Gastrocnemius medialis (tissue), 4 donors: Measurements from ENCODE around the gene RNF207. TPM values are rescaled to one million over a fixed set of nuclear protein-coding genes. Genes with fewer than 3 reads are reported as not detected.

Source experiments
- ATAC-seq, 2 donors: fragments of 150-250 bp; one replicate each; pipeline ENCODE4 v1.9.1; 2016
- DNase-seq, 2 donors: peaks; one replicate each; pipeline ENCODE4 v3.0.0-alpha.2; 2019
- H3K27ac ChIP-seq, 4 donors: fragments of 200-600 bp; sonication (generic); 1 replicate in 1 of 4; 2 replicates in 3 of 4; pipeline ENCODE4 v1.5.1; 2016 to 2018; ENCODE audit warnings: mild to moderate bottlenecking in 2 of 4, moderate library complexity in 1 of 4
- H3K27me3 ChIP-seq, 3 donors: fragments of 200-600 bp; sonication (generic) in 2 of 3; 1 replicate in 1 of 3; 2 replicates in 2 of 3; pipeline versions ENCODE4 v1.5.1 to v1.6.0; 2016 to 2019; ENCODE audit warnings: mild to moderate bottlenecking in 1 of 3, moderate library complexity in 1 of 3
- H3K36me3 ChIP-seq, 2 donors: fragments of 200-600 bp; sonication (generic) in 1 of 2; one replicate each; pipeline ENCODE4 v1.5.1; 2017 to 2018
- H3K4me1 ChIP-seq, 2 donors: fragments of 200-600 bp; sonication (generic) in 1 of 2; one replicate each; pipeline ENCODE4 v1.5.1; 2016 to 2017; ENCODE audit warnings: mild to moderate bottlenecking in 2 of 2
- H3K4me3 ChIP-seq, 4 donors: fragments of 200-600 bp; sonication (generic) in 3 of 4; 1 replicate in 1 of 4; 2 replicates in 3 of 4; pipeline ENCODE4 v1.5.1; 2016 to 2019; ENCODE audit warnings: mild to moderate bottlenecking in 2 of 4
- H3K9me3 ChIP-seq, 3 donors: fragments of 200-600 bp; sonication (generic) in 2 of 3; 1 replicate in 1 of 3; 2 replicates in 2 of 3; pipeline ENCODE4 v1.5.1; 2016 to 2019
- CTCF ChIP-seq, 5 experiments: fragments of 450-650 bp in 3 of 5; fragments of 200-600 bp in 2 of 5; sonication (generic) in 2 of 5; IDR thresholded peaks in 4 of 5; conservative IDR thresholded peaks in 1 of 5; 1 replicate in 4 of 5; 2 replicates in 1 of 5; pipeline ENCODE4 v1.5.1; 2016 to 2019; ENCODE audit warnings: antibody characterized with exemption in 5 of 5, mild to moderate bottlenecking in 3 of 5, moderate library complexity in 3 of 5
- POLR2A ChIP-seq, 2 donors: fragments of 450-650 bp; IDR thresholded peaks; one replicate each; pipeline ENCODE4 v1.6.1; 2017; ENCODE audit warnings: antibody characterized with exemption in 2 of 2, mild to moderate bottlenecking in 2 of 2, moderate library complexity in 2 of 2
- in situ Hi-C, 4 donors: fragments of 200-750 bp; cut with MboI; loops; one replicate each; pipeline versions ENCODE4 v1.15.0 to v1.8.0; 2017; ENCODE audit warnings: low sequenced_read_pairs in 4 of 4
- intact Hi-C: fragments of 100-400 bp; cut with DNase I; formaldehyde crosslinking; loops from one replicate; pipeline ENCODE4 v1.15.1; 2023; ENCODE audit warnings: low total_unique reads
- total RNA-seq, 4 donors: library from RNA; depleted of rRNA; stranded (reverse); fragments of >200 nt; gene quantifications; one replicate each; pipeline versions ENCODE4 v1.1.0 to v1.2.3, GENCODE V29; 2016

RNF207 gene
- total RNA-seq, 4 donors from 2014 or later = 0.29 to 4.7 (median 0.99) TPM

GRCh38 chr1:6245086-6245868 is 39.4 kb downstream of the RNF207 start:
- TF ChIP-seq CTCF (IDR thresholded peaks at IDR 0.05 in 4 of 5, conservative IDR thresholded peaks at IDR 0.05 in 1 of 5) (peak; percentile 49 to 84 (median 71)), POLR2A (IDR thresholded peaks at IDR 0.05) (no peak)
- peaks cover 3 to 8% of the 10 kb centered on the region in 2 donors for H3K4me1 ChIP-seq
- in situ Hi-C loops = loop anchor here (5.0 to 25.0 kb wide), 4 partner anchors 100 to 167 kb away; partner anchors contain the start of genes ESPN (in 1 of the 4) and HES2 (in 1 of the 4)
- H3K27me3 ChIP-seq = peaks cover 52 to 81% (median 69%) of the 10 kb centered on the region in 3 donors
- no peaks in the 10 kb centered on the region for H3K36me3 ChIP-seq
- DNase-seq (peak in 1 of 2 donors; percentile 39), ATAC-seq (peak; percentile 48 to 65)
- no peak overlapping the region for H3K4me3 ChIP-seq
- no peak overlapping the region for H3K27ac ChIP-seq
- H3K9me3 ChIP-seq = no peaks in the 10 kb centered on the region
- intact Hi-C loops = loop anchor here (2.0 to 5.0 kb wide), 2 partner anchors 36 to 37 kb away; no protein-coding TSS in a partner anchor

- DNase-seq (no peak), ATAC-seq (no peak)
- no peak overlapping the region for H3K4me3 ChIP-seq
- H3K36me3 ChIP-seq = no peaks in the 10 kb centered on the region
- intact Hi-C loops = loop anchor here (1.0 to 5.0 kb wide), 4 partner anchors 36 to 158 kb away; no protein-coding TSS in a partner anchor
- no peaks in the 10 kb centered on the region for H3K9me3 ChIP-seq
- TF ChIP-seq CTCF (IDR thresholded peaks at IDR 0.05 in 4 of 5, conservative IDR thresholded peaks at IDR 0.05 in 1 of 5) (no peak), POLR2A (IDR thresholded peaks at IDR 0.05) (no peak)
- peaks cover 46 to 83% (median 66%) of the 10 kb centered on the region in 3 donors for H3K27me3 ChIP-seq
- in situ Hi-C loops = loop anchor here (5.0 to 25.0 kb wide), 4 partner anchors 99 to 166 kb away; partner anchors contain the start of genes ESPN (in 1 of the 4) and HES2 (in 1 of the 4)
- H3K27ac ChIP-seq = no peak overlapping the region
- H3K4me1 ChIP-seq = peaks cover 3 to 8% of the 10 kb centered on the region in 2 donors
Measured at GRCh38 chr1:6245869-6246496, 40.1 kb downstream of the RNF207 start.

GRCh38 chr1:6246497-6247467 is 40.9 kb downstream of the RNF207 start:
- intact Hi-C loops (loop anchor here (1.0 to 5.0 kb wide), 3 partner anchors 36 to 158 kb away; no protein-coding TSS in a partner anchor), in situ Hi-C loops (loop anchor here (5.0 to 25.0 kb wide), 4 partner anchors 98 to 166 kb away; partner anchors contain the start of genes ESPN (in 1 of the 4) and HES2 (in 1 of the 4))
- peak; percentile 44 to 73 for ATAC-seq
- Histone ChIP-seq H3K36me3 (no peaks in the 10 kb centered on the region), H3K4me1 (peaks cover 2 to 4% of the 10 kb centered on the region in 2 donors), H3K27me3 (peaks cover 38 to 75% (median 58%) of the 10 kb centered on the region in 3 donors), H3K27ac (no peak overlapping the region), H3K4me3 (no peak overlapping the region), H3K9me3 (no peaks in the 10 kb centered on the region)
- peak; percentile 55 to 57 for DNase-seq
- TF ChIP-seq CTCF (IDR thresholded peaks at IDR 0.05 in 4 of 5, conservative IDR thresholded peaks at IDR 0.05 in 1 of 5) (peak; percentile 92 to 97 (median 97)), POLR2A (IDR thresholded peaks at IDR 0.05) (no peak)

- TF ChIP-seq POLR2A (IDR thresholded peaks at IDR 0.05) (no peak), CTCF (IDR thresholded peaks at IDR 0.05 in 4 of 5, conservative IDR thresholded peaks at IDR 0.05 in 1 of 5) (no peak)
- H3K27me3 ChIP-seq = peaks cover 37 to 66% (median 51%) of the 10 kb centered on the region in 3 donors
- no peaks in the 10 kb centered on the region for H3K36me3 ChIP-seq
- no peaks in the 10 kb centered on the region for H3K9me3 ChIP-seq
- ATAC-seq (no peak), DNase-seq (no peak)
- H3K4me1 ChIP-seq = no peaks in the 10 kb centered on the region
- in situ Hi-C loops = loop anchor here (5.0 to 25.0 kb wide), 4 partner anchors 97 to 165 kb away; partner anchors contain the start of genes ESPN (in 1 of the 4) and HES2 (in 1 of the 4)
- no peak overlapping the region for H3K4me3 ChIP-seq
- no peak overlapping the region for H3K27ac ChIP-seq
- intact Hi-C loops = loop anchor here (5.0 kb wide), 1 partner anchor 35 kb away; no protein-coding TSS in a partner anchor
Measured at GRCh38 chr1:6247651-6248050, 41.7 kb downstream of the RNF207 start.
